Hematopoietic multipotent progenitor cell treated with erythropoietin and hydrocortisone succinate and interleukin-3 and kit ligand, for 6 days (in vitro differentiated cells): ENCODE results near the gene TBC1D23.
A peak's percentile ranks its signal among the peaks of the same experiment; 100 is the strongest.
"Not testable (repeated sequence)": the region's sequence is repeated elsewhere in the genome, so short reads cannot be mapped to it uniquely, and the experiment has no call there.

Experiments used
- DNase-seq: peaks from one replicate; pipeline ENCODE4 v3.0.0-alpha.2; 2015

Gene TBC1D23

GRCh38 chr3:100310355-100310965 is 49.7 kb downstream of the TBC1D23 start:
- DNase-seq = no peak

- no peak for DNase-seq
Observed at GRCh38 chr3:100311011-100311410, 50.2 kb downstream of the TBC1D23 start.

GRCh38 chr3:100316641-100317069 is 55.9 kb downstream of the TBC1D23 start:
- DNase-seq = peak; percentile 90

- DNase-seq = peak; percentile 61
Observed at GRCh38 chr3:100317912-100318311, 57.1 kb downstream of the TBC1D23 start.

GRCh38 chr3:100319951-100320350 is 59.2 kb downstream of the TBC1D23 start:
- no peak for DNase-seq

GRCh38 chr3:100324044-100324443 is 63.3 kb downstream of the TBC1D23 start:
- DNase-seq = no peak

GRCh38 chr3:100325827-100326226 is 65.0 kb downstream of the TBC1D23 start:
- DNase-seq = no peak

GRCh38 chr3:100327377-100327776 is 66.6 kb downstream of the TBC1D23 start:
- DNase-seq = not testable (repeated sequence)

GRCh38 chr3:100329800-100330489 is 69.2 kb downstream of the TBC1D23 start:
- no peak for DNase-seq

GRCh38 chr3:100330651-100331050 is 69.9 kb downstream of the TBC1D23 start:
- no peak for DNase-seq

- no peak for DNase-seq
Observed at GRCh38 chr3:100331660-100332059, 70.9 kb downstream of the TBC1D23 start.

- DNase-seq = no peak
Observed at GRCh38 chr3:100333051-100333450, 72.3 kb downstream of the TBC1D23 start.

GRCh38 chr3:100333970-100334487 is 73.2 kb downstream of the TBC1D23 start:
- no peak for DNase-seq

GRCh38 chr3:100334488-100335351 is 73.9 kb downstream of the TBC1D23 start, which contains the start of gene NIT2:
TSS of gene NIT2 (plus strand) at chr3:100334757. CDS start at chr3:100334792, 35 bp downstream.
- peak; percentile 89 for DNase-seq

GRCh38 chr3:100335434-100335833 is 74.6 kb downstream of the TBC1D23 start:
- DNase-seq = peak; percentile 92

- not testable (repeated sequence) for DNase-seq
Observed at GRCh38 chr3:100336229-100336628, 75.4 kb downstream of the TBC1D23 start.

- no peak for DNase-seq
Observed at GRCh38 chr3:100338911-100339310, 78.1 kb downstream of the TBC1D23 start.

- DNase-seq = no peak
Observed at GRCh38 chr3:100339786-100340185, 79.0 kb downstream of the TBC1D23 start.

- DNase-seq = no peak
Observed at GRCh38 chr3:100340527-100340926, 79.7 kb downstream of the TBC1D23 start.

GRCh38 chr3:100348727-100349126 is 87.9 kb downstream of the TBC1D23 start:
- no peak for DNase-seq

GRCh38 chr3:100351770-100352169 is 91.0 kb downstream of the TBC1D23 start:
- not testable (repeated sequence) for DNase-seq

- DNase-seq = no peak
Observed at GRCh38 chr3:100352296-100353231, 91.8 kb downstream of the TBC1D23 start.
